ENCODE measurements around the gene BCAS1. TPM values are rescaled to one million over a fixed set of nuclear protein-coding genes. Genes with fewer than 3 reads are reported as not detected.

BCAS1 gene, protein sequence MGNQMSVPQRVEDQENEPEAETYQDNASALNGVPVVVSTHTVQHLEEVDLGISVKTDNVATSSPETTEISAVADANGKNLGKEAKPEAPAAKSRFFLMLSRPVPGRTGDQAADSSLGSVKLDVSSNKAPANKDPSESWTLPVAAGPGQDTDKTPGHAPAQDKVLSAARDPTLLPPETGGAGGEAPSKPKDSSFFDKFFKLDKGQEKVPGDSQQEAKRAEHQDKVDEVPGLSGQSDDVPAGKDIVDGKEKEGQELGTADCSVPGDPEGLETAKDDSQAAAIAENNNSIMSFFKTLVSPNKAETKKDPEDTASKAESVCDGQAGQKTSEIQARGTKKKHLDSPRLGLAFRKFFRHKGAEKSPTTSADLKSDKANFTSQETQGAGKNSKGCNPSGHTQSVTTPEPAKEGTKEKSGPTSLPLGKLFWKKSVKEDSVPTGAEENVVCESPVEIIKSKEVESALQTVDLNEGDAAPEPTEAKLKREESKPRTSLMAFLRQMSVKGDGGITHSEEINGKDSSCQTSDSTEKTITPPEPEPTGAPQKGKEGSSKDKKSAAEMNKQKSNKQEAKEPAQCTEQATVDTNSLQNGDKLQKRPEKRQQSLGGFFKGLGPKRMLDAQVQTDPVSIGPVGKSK
- 1.0 and 1.1 TPM in 2 replicates for total RNA-seq
- total RNA-seq (2013), result 1.5 TPM
- polyA plus RNA-seq, result 0.19 and 0.97 TPM in 2 replicates
- 0.29 and 2.8 TPM in 2 replicates for polyA minus RNA-seq

DNA sequence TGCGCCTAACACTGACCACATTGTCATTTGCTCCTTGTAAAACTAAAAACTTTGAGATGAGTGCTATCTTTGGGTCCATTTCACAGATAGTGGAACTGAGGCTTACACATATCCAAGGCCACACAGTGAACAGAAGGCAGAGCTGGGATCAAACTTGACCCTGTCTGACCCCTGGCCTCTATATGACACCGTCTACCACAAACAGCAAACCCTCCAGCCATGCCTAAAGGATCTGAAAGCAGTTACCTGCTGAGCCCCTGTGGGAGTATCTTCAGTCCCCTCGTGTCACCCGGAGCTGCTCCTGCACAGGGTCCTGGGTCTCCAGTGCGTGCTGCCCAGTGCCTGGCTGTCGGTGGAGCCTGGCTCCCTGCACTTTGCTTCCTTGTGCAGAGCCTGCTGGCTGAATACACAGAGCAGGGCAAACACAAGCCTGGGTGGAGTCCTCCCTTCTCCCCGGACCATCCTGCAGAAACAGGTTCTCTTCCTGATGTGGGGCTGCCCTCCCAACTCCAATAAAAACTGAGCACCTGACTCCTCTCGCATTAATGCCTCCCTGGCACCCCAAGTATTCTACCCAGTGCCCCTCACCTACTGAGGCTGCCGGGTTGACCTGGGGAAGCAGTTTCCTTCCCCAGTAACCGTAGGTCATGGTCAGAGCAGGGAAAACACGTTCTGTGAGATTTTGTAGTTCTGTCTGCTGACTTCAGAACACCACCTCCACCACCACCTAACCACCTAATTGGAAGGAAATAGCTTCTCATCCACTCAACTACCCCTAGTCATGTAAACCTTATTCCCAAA is at the start of gene BCAS1:
TSS of gene BCAS1 (minus strand) at position 408 of the 801 bp plus-strand sequence. CDS start 11,876 bp downstream, outside the sequence.
- DNase-seq (no peak), ATAC-seq (ENCODE audit: low read depth) (no peak)
- CTCF ChIA-PET, result interaction anchor here (1.5 kb wide), 1 partner anchor 125 kb away, joined by 4 read pairs; no protein-coding TSS in a partner anchor
- WGBS (ENCODE audit: insufficient coverage), result 87% methylated on average over 8 of the region's 11 CpGs
- no peaks in the 10 kb centered on the region for H3K27me3 Mint-ChIP-seq
- no peak within 1 kb of the TSS for H3K4me3 ChIP-seq (ENCODE audit: control extremely low read depth in 1 of 5, extremely low read depth in 1 of 5, insufficient read depth in 1 of 5, low read depth in 2 of 5, low read length in 4 of 5)
- POLR2A ChIA-PET, result no interaction called here
- TF ChIP-seq, protein P1, sequence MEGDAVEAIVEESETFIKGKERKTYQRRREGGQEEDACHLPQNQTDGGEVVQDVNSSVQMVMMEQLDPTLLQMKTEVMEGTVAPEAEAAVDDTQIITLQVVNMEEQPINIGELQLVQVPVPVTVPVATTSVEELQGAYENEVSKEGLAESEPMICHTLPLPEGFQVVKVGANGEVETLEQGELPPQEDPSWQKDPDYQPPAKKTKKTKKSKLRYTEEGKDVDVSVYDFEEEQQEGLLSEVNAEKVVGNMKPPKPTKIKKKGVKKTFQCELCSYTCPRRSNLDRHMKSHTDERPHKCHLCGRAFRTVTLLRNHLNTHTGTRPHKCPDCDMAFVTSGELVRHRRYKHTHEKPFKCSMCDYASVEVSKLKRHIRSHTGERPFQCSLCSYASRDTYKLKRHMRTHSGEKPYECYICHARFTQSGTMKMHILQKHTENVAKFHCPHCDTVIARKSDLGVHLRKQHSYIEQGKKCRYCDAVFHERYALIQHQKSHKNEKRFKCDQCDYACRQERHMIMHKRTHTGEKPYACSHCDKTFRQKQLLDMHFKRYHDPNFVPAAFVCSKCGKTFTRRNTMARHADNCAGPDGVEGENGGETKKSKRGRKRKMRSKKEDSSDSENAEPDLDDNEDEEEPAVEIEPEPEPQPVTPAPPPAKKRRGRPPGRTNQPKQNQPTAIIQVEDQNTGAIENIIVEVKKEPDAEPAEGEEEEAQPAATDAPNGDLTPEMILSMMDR (IDR thresholded peaks at IDR 0.05), result no peak
- no peak for TF ChIP-seq EZH2 (IDR thresholded peaks at IDR 0.05; ENCODE audit: borderline replicate concordance, insufficient read depth, low read depth, low read length, poor library complexity, severe bottlenecking)
- no peak within 1 kb of the TSS for H2AFZ ChIP-seq (ENCODE audit: insufficient read depth, low read depth, low read length, poor library complexity, severe bottlenecking)
- H3K9me3 Mint-ChIP-seq (ENCODE audit: insufficient read depth), result no peaks in the 10 kb centered on the region
- no peaks in the 10 kb centered on the region for H3K9me3 ChIP-seq (ENCODE audit: control extremely low read depth in 1 of 3, control insufficient read depth in 2 of 3, insufficient read depth in 1 of 3, low read length in 2 of 3)
- H4K20me1 ChIP-seq (ENCODE audit: control insufficient read depth, insufficient read depth, low read length, poor library complexity, severe bottlenecking), result no peaks in the 10 kb centered on the region
- peaks cover 1% of the 10 kb centered on the region for H3K4me1 Mint-ChIP-seq
- no peaks in the 10 kb centered on the region for H3K4me1 ChIP-seq (ENCODE audit: control insufficient read depth in 2 of 2, insufficient read depth in 2 of 2, low read length in 2 of 2)
- H3K4me2 ChIP-seq (replicated peaks; ENCODE audit: low read depth, low read length, poor library complexity, severe bottlenecking), result no peak within 1 kb of the TSS
- no peak within 1 kb of the TSS for H3K4me3 Mint-ChIP-seq
- no peak within 1 kb of the TSS for H3K9ac ChIP-seq (ENCODE audit: low read length)
- no peak within 1 kb of the TSS for H3K27ac Mint-ChIP-seq
- no peaks in the 10 kb centered on the region for H3K36me3 ChIP-seq (replicated peaks in 1 of 2; ENCODE audit: control extremely low read depth in 1 of 2, control insufficient read depth in 1 of 2, extremely low read depth in 1 of 2, insufficient read depth in 2 of 2, low read length in 1 of 2)
- H3K27me3 ChIP-seq (replicated peaks in 1 of 4; ENCODE audit: control extremely low read depth in 1 of 4, control insufficient read depth in 3 of 4, insufficient read depth in 4 of 4, low read length in 3 of 4), result no peaks in the 10 kb centered on the region
- intact Hi-C loops (cut with micrococcal nuclease), result no loop called here
- no peak within 1 kb of the TSS for H3K27ac ChIP-seq (ENCODE audit: low read length in 2 of 2)
- no peaks in the 10 kb centered on the region for H3K79me2 ChIP-seq (ENCODE audit: control insufficient read depth, insufficient read depth, low read length)

Measured in B cell (primary cell).